HG03139 (cell line): Measurements from ENCODE around the gene DHRSX.
"Not testable (repeated sequence)": the region's sequence is repeated elsewhere in the genome, so short reads cannot be mapped to it uniquely, and the experiment has no call there.

ENCODE experiments used
- ATAC-seq: cut with Tn5 transposase; IDR thresholded peaks from one replicate; pipeline ENCODE4 v1.9.1; 2021; ENCODE audit not compliant: unreplicated experiment

DHRSX gene

DNA sequence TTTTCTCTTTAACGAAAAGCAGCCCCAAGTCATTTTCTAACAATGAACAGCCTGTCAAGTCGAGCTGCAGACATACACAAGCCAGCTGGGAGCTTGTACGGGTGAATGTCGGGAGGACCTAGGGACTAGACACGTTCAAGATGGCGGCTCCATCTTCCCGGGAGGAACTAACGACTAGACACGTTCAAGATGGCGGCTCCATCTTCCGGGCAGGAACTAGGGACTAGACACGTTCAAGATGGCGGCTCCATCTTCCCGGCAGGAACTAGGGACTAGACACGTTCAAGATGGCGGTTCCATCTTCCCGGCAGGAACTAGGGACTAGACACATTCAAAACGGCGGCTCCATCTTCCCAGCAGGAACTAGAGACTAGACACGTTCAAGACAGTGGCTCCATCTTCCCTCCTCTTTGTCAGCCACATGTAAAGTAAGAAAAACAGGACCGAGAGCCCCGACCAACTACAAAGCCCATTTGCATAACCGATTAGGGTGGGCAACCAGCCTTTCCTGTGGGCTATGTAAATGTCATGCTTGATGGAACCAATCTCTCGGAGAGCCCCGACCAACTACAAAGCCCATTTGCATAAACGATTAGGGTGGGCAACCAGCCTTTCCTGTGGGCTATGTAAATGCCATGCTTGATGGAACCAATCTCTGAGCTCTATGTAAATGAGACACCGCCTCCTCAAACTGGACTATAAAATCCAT, 175.5 kb downstream of the DHRSX start:
- no peak for ATAC-seq

- ATAC-seq, result no peak
Measured at GRCh38 chrX:2324151-2324550, 176.6 kb downstream of the DHRSX start.

GRCh38 chrX:2321411-2321810, 179.4 kb downstream of the DHRSX start:
- ATAC-seq, result no peak

GRCh38 chrX:2320580-2321327, 180.0 kb downstream of the DHRSX start:
- ATAC-seq, result no peak

DNA sequence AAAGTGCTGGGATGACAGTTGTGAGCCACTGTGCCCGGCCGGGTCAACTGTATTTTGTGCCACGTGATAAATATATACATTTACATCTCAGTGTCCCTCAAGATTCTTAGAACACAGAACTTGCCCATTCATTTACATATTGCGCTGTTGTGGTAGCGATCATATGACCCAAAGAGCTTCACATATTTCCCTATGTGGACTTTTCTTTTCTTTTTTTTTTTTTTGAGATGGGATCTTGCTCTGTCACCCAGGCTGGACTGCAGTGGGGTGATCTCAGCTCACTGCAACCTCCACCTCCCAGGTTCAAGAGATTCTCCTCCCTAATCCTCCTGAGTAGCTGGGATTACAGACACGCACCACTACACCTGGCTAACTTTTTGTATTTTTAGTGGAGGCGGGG, 180.7 kb downstream of the DHRSX start:
- no peak for ATAC-seq

DNA sequence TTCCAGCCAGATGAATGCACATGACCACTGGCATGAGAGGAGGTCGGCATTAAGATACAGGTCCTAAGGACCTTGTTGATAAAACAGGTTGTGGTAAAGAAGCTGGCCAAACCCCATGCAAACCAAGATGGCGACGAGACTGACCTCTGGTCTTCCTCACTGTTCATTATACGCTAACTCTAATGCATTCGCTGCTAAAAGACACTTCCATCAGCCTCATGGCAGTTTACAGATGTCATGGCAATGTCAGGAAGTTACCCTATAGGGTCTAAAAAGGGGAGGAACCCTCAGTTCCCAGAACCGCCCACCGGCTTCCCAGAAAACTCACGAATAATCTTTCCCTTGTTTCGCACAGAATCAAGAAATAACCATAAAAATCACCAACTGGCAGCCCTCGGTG, 182.4 kb downstream of the DHRSX start:
- no peak for ATAC-seq

DNA sequence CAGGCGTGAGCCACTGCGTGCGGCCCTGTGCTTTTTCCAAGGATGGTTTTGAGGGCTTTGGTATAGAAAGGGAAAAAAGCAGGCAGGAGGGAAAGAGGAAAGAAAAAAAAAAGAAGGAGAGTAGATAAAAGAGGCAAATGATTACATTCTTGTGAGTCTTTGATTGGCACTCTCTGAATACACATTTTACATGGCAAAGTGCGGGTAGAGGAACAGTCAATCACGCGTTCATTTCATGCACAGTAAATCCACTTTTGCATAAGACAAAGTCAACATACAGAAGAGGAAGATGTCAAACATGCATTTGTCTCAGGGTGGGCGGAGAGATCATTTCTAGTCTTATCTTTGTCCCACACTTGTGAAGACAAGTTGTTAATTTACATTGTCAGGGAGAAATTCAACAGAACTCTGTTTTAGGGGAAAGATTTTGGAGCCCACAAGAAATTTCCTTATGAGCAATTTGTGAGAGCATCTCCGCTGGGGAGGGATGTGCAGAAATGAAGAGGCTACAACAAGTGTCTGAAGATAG, 183.2 kb downstream of the DHRSX start:
- no peak for ATAC-seq

DNA sequence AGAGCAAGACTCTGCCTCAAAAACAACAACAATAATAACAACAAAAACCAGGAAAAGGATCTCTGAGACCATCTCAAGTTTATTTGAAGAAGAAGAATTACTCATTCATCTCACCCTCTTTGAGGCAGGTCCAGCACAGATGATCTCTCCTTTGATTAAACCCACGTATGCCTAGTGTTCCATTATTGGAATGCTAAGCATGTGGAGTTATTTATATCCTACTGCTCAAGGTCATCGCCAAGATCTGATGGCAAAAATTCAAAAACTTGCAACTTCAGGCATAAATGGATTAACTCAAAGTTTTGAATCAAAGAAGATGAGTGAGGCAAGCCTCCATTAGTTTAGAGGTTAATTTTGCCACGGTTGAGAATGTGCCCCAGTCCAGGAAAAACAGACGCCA, 184.2 kb downstream of the DHRSX start:
- no peak for ATAC-seq

GRCh38 chrX:2315434-2315833, 185.3 kb downstream of the DHRSX start:
- ATAC-seq, result no peak

GRCh38 chrX:2314831-2315365, 185.9 kb downstream of the DHRSX start:
- no peak for ATAC-seq

GRCh38 chrX:2313864-2314640, 186.7 kb downstream of the DHRSX start:
- ATAC-seq, result no peak

- not testable (repeated sequence) for ATAC-seq
Measured at GRCh38 chrX:2312061-2312591, 188.7 kb downstream of the DHRSX start.

DNA sequence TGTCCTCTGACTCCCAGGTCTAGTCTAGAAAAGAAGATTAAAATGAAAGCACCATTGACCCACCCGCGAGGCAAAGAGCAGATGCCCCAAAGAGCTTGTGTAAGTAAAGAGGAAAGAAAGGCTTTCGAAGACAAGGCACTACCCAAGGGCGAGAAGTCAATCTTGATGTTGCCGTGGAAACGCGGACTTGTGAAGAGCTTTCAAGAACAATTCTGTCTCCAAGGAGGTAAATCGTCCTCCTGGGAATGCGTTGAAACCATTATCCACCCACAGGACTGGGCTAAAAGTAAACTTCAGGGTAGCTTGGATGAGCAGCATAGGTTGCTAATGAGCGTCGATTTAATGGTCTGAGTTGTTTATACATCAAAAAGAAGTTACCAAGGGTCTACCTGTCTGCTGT, 189.3 kb downstream of the DHRSX start:
- ATAC-seq, result no peak

DNA sequence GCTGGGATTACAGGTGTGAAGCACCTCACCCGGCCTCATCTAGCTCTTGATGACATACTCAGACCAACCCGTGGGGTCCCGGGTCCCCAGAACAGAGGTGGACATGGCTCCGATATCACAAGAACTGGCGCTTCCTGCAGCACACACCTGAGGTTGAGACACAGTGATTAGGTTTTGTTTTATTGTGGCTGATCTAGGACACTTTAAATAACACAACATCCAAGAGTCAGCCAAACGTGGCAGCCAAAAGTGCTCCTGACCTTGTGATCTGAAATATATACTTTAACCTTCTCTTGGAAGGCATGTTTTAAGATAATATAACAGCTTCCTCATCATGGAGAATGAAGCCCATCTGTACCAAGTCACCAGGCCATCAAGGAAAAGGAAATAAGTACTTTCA, 198.9 kb downstream of the DHRSX start:
- ATAC-seq, result no peak

GRCh38 chrX:2299871-2300270, 200.9 kb downstream of the DHRSX start:
- no peak for ATAC-seq

DNA sequence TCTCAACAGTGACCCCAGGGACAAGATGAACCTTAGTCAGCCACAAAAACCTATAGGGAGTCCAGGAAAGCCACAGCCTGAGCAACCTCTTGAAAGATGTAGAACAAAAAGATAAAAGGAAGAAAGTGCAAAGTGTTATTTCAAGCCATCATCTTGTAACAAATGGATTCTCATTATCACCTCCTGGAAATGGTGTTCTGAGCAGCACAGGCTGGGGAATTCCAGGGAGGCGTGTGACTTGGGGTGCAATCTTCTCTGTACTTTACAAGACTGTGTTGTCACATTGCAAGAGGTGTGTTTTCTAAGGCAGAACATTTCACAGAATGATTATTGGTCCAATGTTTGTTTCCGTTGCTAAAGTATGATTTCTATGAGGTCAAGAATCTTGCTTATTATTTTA, 214.0 kb downstream of the DHRSX start:
- ATAC-seq, result no peak

- no peak for ATAC-seq
Measured at GRCh38 chrX:2284601-2285000, 216.2 kb downstream of the DHRSX start.

GRCh38 chrX:2284133-2284532, 216.6 kb downstream of the DHRSX start:
- no peak for ATAC-seq

- no peak for ATAC-seq
Measured at GRCh38 chrX:2283111-2283859, 217.5 kb downstream of the DHRSX start.

DNA sequence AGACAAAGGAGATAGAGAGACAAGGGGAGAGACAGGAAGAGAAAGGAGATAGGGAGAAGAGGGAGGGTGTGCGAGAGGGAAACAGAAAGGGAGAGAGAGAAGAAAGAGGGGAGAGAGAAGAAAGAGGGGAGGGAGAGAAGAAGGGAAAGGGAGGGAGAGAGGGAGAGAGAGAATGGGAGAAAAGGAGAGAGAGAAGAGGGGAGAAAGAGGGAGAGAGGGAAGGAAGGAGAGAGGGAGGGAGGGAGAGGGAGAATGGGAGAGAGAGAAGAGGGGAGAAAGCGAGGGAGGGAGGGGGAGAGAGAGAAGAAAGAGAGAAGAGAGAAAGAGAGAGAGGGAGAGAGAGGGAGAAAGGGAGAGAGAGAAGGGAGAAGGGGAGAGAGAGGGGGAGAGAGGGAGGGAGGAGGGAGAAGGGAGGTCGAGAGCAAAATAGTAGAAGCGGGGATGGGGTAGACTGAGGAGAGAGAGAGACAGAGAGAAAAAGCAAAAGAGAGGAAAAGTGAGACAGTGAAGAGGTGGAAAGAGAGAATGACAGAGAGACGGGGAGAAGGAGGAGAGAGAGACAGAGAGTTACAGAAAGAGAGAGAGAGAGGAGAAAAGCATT, 218.2 kb downstream of the DHRSX start:
- no peak for ATAC-seq
